Measurements from ENCODE around the gene MC3R. TPM values are rescaled to one million over a fixed set of nuclear protein-coding genes. Genes with fewer than 3 reads are reported as not detected.

MC3R gene
- total RNA-seq (ENCODE audit: low replicate concordance): not detected in 2 replicates
- long read RNA-seq: 0 reads

DNA sequence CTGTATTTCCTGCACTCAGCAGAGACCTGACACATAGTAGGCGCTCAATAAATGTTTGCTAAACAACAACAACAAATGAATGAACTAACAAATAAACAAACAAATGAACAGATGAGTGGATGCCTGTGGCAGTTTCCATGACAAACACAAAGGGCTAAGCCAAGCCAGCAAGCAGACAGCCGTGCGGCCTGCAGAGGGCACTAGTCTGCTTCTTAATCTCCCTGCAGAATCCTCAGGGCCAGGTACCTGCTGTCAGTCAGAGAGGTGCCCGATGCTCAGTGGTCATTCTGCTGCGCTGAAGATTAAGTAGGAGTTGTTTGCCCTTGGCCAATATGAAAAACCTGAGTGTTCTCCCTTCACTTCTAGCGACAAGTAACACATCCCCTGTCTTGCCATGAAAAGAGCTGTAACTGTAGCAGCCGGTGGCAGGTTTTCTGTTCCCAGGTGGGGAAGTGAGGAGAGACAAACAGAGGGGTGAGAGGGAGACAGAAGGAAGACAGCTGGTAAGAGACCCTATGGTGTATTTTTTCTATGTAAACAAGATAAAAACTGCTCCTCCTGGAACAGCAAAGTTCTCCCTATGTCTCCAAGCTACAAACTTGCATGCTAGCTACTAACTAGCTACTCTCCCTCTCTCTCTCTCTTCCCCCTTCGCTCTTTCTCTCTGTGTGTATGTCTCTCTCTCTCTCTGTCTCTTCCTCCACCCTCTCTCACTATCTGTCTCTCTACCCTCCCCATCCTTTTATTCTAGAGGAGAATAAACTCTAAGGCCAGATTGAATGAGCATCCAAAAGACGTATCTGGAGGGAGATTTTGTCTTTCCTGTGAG, at the start of gene MC3R:
Gene MC3R (plus strand): TSS at position 779 of the 829 bp plus-strand sequence. CDS start 112 bp downstream, outside the sequence.
- no peak within 1 kb of the TSS for H3K4me3 Mint-ChIP-seq
- H3K9me3 Mint-ChIP-seq: peaks cover 4% of the 10 kb centered on the region
- no peaks in the 10 kb centered on the region for H3K4me1 Mint-ChIP-seq (ENCODE audit: unreplicated experiment)
- H3K27ac Mint-ChIP-seq: no peak within 1 kb of the TSS
- no peaks in the 10 kb centered on the region for H3K36me3 Mint-ChIP-seq
- DNase-seq (ENCODE audit: extremely low spot score, unreplicated experiment): no peak
- TF ChIP-seq, protein P1, sequence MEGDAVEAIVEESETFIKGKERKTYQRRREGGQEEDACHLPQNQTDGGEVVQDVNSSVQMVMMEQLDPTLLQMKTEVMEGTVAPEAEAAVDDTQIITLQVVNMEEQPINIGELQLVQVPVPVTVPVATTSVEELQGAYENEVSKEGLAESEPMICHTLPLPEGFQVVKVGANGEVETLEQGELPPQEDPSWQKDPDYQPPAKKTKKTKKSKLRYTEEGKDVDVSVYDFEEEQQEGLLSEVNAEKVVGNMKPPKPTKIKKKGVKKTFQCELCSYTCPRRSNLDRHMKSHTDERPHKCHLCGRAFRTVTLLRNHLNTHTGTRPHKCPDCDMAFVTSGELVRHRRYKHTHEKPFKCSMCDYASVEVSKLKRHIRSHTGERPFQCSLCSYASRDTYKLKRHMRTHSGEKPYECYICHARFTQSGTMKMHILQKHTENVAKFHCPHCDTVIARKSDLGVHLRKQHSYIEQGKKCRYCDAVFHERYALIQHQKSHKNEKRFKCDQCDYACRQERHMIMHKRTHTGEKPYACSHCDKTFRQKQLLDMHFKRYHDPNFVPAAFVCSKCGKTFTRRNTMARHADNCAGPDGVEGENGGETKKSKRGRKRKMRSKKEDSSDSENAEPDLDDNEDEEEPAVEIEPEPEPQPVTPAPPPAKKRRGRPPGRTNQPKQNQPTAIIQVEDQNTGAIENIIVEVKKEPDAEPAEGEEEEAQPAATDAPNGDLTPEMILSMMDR (conservative IDR thresholded peaks at IDR 0.05): peak; percentile 72
- peaks cover 5% of the 10 kb centered on the region for H3K27me3 Mint-ChIP-seq

GRCh38 chr20:56200456-56200855, 48.1 kb upstream of the MC3R start:
- TF ChIP-seq, protein P1 (conservative IDR thresholded peaks at IDR 0.05): peak; percentile 55
- Mint-ChIP-seq H3K36me3 (no peaks in the 10 kb centered on the region), H3K4me1 (ENCODE audit: unreplicated experiment) (no peaks in the 10 kb centered on the region), H3K27me3 (no peaks in the 10 kb centered on the region), H3K27ac (no peak overlapping the region), H3K4me3 (no peak overlapping the region), H3K9me3 (peaks cover 5% of the 10 kb centered on the region)
- DNase-seq (ENCODE audit: extremely low spot score, unreplicated experiment): no peak

GRCh38 chr20:56202493-56203077, 45.9 kb upstream of the MC3R start:
- Mint-ChIP-seq H3K36me3 (no peaks in the 10 kb centered on the region), H3K4me3 (no peak overlapping the region), H3K27ac (no peak overlapping the region), H3K27me3 (no peaks in the 10 kb centered on the region), H3K4me1 (ENCODE audit: unreplicated experiment) (no peaks in the 10 kb centered on the region), H3K9me3 (peaks cover 5% of the 10 kb centered on the region)
- DNase-seq (ENCODE audit: extremely low spot score, unreplicated experiment): no peak
- TF ChIP-seq, protein P1 (conservative IDR thresholded peaks at IDR 0.05): peak; percentile 37

- no peak overlapping the region for H3K4me3 Mint-ChIP-seq
- peaks cover 13% of the 10 kb centered on the region for H3K9me3 Mint-ChIP-seq
- TF ChIP-seq, protein P1 (conservative IDR thresholded peaks at IDR 0.05): no peak
- no peaks in the 10 kb centered on the region for H3K36me3 Mint-ChIP-seq
- H3K4me1 Mint-ChIP-seq (ENCODE audit: unreplicated experiment): no peaks in the 10 kb centered on the region
- H3K27ac Mint-ChIP-seq: no peak overlapping the region
- H3K27me3 Mint-ChIP-seq: no peaks in the 10 kb centered on the region
- no peak for DNase-seq (ENCODE audit: extremely low spot score, unreplicated experiment)
These were observed 44.3 kb upstream of the MC3R start for GRCh38 chr20:56204206-56204605.

DNA sequence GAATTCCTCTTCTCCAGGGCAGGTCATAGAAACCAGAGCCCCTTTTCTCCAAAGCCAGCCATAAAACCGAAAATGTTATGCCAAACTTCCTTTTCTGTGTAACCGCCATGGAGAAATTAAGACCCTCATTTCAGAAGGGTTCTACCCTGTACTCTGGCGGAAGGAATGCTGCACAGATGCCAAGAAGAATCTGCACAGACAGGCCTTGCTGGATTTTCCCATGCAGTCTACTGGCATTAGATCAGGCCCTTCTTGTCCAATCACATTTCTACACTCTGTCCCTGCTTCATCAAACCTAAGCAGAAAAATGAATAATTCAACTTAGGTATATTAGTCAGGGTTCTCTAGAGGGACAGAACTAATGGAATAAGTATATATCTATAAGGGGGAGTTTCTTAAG, 43.2 kb upstream of the MC3R start:
- Mint-ChIP-seq H3K27ac (no peak overlapping the region), H3K27me3 (no peaks in the 10 kb centered on the region), H3K36me3 (no peaks in the 10 kb centered on the region), H3K9me3 (peaks cover 9% of the 10 kb centered on the region), H3K4me3 (no peak overlapping the region), H3K4me1 (ENCODE audit: unreplicated experiment) (no peaks in the 10 kb centered on the region)
- no peak for DNase-seq (ENCODE audit: extremely low spot score, unreplicated experiment)
- TF ChIP-seq, protein P1 (conservative IDR thresholded peaks at IDR 0.05): no peak

Measured in type B pancreatic cell (in vitro differentiated cells).